Measurements from ENCODE around the gene FBXW7.

Gene FBXW7

DNA sequence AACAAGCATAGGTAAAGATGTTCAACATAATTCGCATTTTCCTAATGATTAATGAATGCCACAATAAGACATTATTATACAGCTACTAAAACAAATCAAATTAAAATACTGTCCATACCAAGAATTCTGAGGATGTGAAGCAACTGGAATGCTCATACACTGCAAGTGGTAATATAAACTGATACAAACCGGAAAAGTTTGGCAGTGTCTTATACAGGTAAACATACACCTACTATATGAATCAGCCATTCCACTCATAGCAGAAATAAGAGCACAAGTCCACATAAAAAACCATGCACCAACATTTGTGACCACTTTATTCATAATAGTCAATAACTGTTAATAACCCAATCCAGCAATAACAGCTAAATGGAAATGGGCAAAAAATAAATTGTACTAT lies 79.3 kb downstream of the FBXW7 start:
- H3K27ac ChIP-seq (ENCODE audit: low read depth, low read length), result no peak overlapping the region
- H3K4me1 ChIP-seq (ENCODE audit: control insufficient read depth, insufficient read depth, low read length, unreplicated experiment), result peaks cover 18% of the 10 kb centered on the region
- H3K27me3 ChIP-seq (ENCODE audit: insufficient read depth, low read length), result no peaks in the 10 kb centered on the region
- peaks cover 36% of the 10 kb centered on the region for H3K79me2 ChIP-seq (ENCODE audit: control insufficient read depth, insufficient read depth, low read length, unreplicated experiment)
- no peaks in the 10 kb centered on the region for H3K36me3 ChIP-seq (ENCODE audit: insufficient read depth, low read length)
- H3K4me3 ChIP-seq (ENCODE audit: low read depth, low read length), result no peak overlapping the region
- no peak overlapping the region for H2AFZ ChIP-seq (ENCODE audit: low read length, unreplicated experiment)

DNA sequence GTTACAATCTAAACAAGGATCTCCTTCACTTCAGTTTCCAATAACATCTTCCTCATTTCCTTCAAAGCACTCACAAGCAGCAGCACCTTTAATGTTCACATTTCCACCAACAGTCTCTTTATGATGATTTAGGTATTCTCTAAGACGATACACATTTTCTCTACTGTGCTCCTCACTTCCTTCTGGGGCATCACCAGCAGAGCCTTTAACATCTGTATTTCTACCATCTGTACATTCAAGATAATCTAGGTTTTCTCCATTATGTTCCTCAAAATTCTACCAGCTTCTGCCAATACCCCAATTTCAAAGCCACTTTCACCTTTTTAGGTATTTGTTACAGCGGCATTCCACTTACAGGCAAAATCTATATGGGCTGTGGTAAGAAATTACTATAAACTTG lies 80.6 kb downstream of the FBXW7 start:
- Histone ChIP-seq H3K79me2 (ENCODE audit: control insufficient read depth, insufficient read depth, low read length, unreplicated experiment) (peaks cover 37% of the 10 kb centered on the region), H3K4me1 (ENCODE audit: control insufficient read depth, insufficient read depth, low read length, unreplicated experiment) (peaks cover 11% of the 10 kb centered on the region)

GRCh38 chr4:152454398-152455011 lies 81.4 kb downstream of the FBXW7 start:
- Histone ChIP-seq H3K4me3 (ENCODE audit: low read depth, low read length) (no peak overlapping the region), H3K79me2 (ENCODE audit: control insufficient read depth, insufficient read depth, low read length, unreplicated experiment) (peaks cover 36% of the 10 kb centered on the region), H3K4me1 (ENCODE audit: control insufficient read depth, insufficient read depth, low read length, unreplicated experiment) (peaks cover 11% of the 10 kb centered on the region), H2AFZ (ENCODE audit: low read length, unreplicated experiment) (no peak overlapping the region), H3K27ac (ENCODE audit: low read depth, low read length) (no peak overlapping the region), H3K27me3 (ENCODE audit: insufficient read depth, low read length) (no peaks in the 10 kb centered on the region), H3K36me3 (ENCODE audit: insufficient read depth, low read length) (no peaks in the 10 kb centered on the region)

More for the DNA sequence above, 80.6 kb downstream of the FBXW7 start:
- no peak overlapping the region for H3K4me3 ChIP-seq (ENCODE audit: low read depth, low read length)
- H3K27ac ChIP-seq (ENCODE audit: low read depth, low read length), result no peak overlapping the region
- H2AFZ ChIP-seq (ENCODE audit: low read length, unreplicated experiment), result no peak overlapping the region
- H3K36me3 ChIP-seq (ENCODE audit: insufficient read depth, low read length), result no peaks in the 10 kb centered on the region
- H3K27me3 ChIP-seq (ENCODE audit: insufficient read depth, low read length), result no peaks in the 10 kb centered on the region

DNA sequence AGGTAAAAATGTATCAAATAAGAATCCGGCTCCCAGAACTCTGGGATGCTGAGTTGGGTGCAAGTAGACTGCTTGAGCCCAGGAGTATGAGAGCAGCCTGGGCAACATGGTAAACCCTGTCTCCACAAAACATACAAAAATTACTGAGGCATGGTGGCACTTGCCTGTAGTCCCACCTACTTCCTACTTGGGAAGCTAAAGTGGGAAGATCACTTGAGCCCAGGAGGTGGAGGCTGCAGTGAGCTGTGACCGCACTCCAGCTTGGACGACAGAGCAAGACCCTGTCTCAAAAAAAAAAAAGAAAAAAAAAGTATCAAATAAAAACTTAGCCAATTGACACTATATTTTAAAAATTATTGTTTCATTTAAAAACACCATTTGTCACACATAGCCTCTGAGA lies 84.4 kb downstream of the FBXW7 start:
- Histone ChIP-seq H3K4me3 (ENCODE audit: low read depth, low read length) (no peak overlapping the region), H3K4me1 (ENCODE audit: control insufficient read depth, insufficient read depth, low read length, unreplicated experiment) (no peaks in the 10 kb centered on the region), H2AFZ (ENCODE audit: low read length, unreplicated experiment) (no peak overlapping the region), H3K79me2 (ENCODE audit: control insufficient read depth, insufficient read depth, low read length, unreplicated experiment) (peaks cover 19% of the 10 kb centered on the region), H3K36me3 (ENCODE audit: insufficient read depth, low read length) (no peaks in the 10 kb centered on the region), H3K27ac (ENCODE audit: low read depth, low read length) (no peak overlapping the region), H3K27me3 (ENCODE audit: insufficient read depth, low read length) (no peaks in the 10 kb centered on the region)

DNA sequence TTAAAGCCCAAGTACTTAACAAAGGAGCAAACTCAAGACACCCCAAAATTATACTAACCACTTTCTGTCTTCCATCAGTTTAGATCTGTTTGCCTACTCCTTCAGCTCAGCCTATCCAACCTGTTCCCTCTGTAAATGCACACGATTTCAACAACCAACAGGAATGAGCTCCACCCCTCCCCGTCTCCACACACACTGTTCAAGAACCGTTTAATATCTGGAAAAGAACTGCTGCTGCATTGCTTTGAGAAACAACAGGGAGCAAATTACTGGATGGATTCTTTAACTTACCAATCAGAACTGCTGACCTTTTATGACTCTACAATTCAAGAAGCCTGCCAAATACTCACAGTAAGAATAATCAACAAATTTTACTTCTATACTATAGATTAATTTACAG lies 87.0 kb downstream of the FBXW7 start:
- Histone ChIP-seq H3K27me3 (ENCODE audit: insufficient read depth, low read length) (no peaks in the 10 kb centered on the region), H3K4me3 (ENCODE audit: low read depth, low read length) (no peak overlapping the region), H3K36me3 (ENCODE audit: insufficient read depth, low read length) (no peaks in the 10 kb centered on the region), H3K79me2 (ENCODE audit: control insufficient read depth, insufficient read depth, low read length, unreplicated experiment) (peaks cover 10% of the 10 kb centered on the region), H3K27ac (ENCODE audit: low read depth, low read length) (no peak overlapping the region), H2AFZ (ENCODE audit: low read length, unreplicated experiment) (no peak overlapping the region), H3K4me1 (ENCODE audit: control insufficient read depth, insufficient read depth, low read length, unreplicated experiment) (no peaks in the 10 kb centered on the region)

- no peaks in the 10 kb centered on the region for H3K27me3 ChIP-seq (ENCODE audit: insufficient read depth, low read length)
- no peaks in the 10 kb centered on the region for H3K4me1 ChIP-seq (ENCODE audit: control insufficient read depth, insufficient read depth, low read length, unreplicated experiment)
- H3K4me3 ChIP-seq (ENCODE audit: low read depth, low read length), result no peak overlapping the region
- no peak overlapping the region for H3K27ac ChIP-seq (ENCODE audit: low read depth, low read length)
- no peak overlapping the region for H2AFZ ChIP-seq (ENCODE audit: low read length, unreplicated experiment)
- peaks cover 7% of the 10 kb centered on the region for H3K79me2 ChIP-seq (ENCODE audit: control insufficient read depth, insufficient read depth, low read length, unreplicated experiment)
- no peaks in the 10 kb centered on the region for H3K36me3 ChIP-seq (ENCODE audit: insufficient read depth, low read length)
These were observed 87.7 kb downstream of the FBXW7 start for GRCh38 chr4:152448038-152448707.

DNA sequence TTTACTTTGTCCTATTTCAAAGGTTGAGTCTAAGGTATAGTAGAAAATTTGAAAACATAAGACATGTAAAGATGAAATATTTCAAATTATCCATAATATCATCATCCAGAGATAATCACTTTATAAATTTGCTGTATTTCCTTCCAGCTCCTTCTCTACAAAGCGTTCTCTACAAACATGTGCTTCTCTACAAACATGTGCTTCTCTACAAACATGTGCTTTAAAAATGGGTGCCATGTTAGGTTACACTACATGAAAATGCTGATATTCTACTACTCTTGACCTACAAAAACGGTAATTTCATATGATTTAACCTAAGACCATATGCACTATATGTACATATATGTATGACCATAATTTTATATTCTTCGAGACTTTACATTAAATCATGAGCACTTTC lies 92.0 kb downstream of the FBXW7 start:
- Histone ChIP-seq H3K79me2 (ENCODE audit: control insufficient read depth, insufficient read depth, low read length, unreplicated experiment) (peaks cover 6% of the 10 kb centered on the region), H3K27me3 (ENCODE audit: insufficient read depth, low read length) (no peaks in the 10 kb centered on the region), H3K36me3 (ENCODE audit: insufficient read depth, low read length) (no peaks in the 10 kb centered on the region), H3K27ac (ENCODE audit: low read depth, low read length) (no peak overlapping the region), H3K4me1 (ENCODE audit: control insufficient read depth, insufficient read depth, low read length, unreplicated experiment) (peaks cover 5% of the 10 kb centered on the region), H3K4me3 (ENCODE audit: low read depth, low read length) (no peak overlapping the region), H2AFZ (ENCODE audit: low read length, unreplicated experiment) (no peak overlapping the region)

- Histone ChIP-seq H3K4me1 (ENCODE audit: control insufficient read depth, insufficient read depth, low read length, unreplicated experiment) (peaks cover 5% of the 10 kb centered on the region), H3K27me3 (ENCODE audit: insufficient read depth, low read length) (no peaks in the 10 kb centered on the region), H3K4me3 (ENCODE audit: low read depth, low read length) (no peak overlapping the region), H3K79me2 (ENCODE audit: control insufficient read depth, insufficient read depth, low read length, unreplicated experiment) (peaks cover 12% of the 10 kb centered on the region), H2AFZ (ENCODE audit: low read length, unreplicated experiment) (no peak overlapping the region), H3K27ac (ENCODE audit: low read depth, low read length) (no peak overlapping the region), H3K36me3 (ENCODE audit: insufficient read depth, low read length) (no peaks in the 10 kb centered on the region)
These were observed 98.3 kb downstream of the FBXW7 start for GRCh38 chr4:152437561-152437960.

GRCh38 chr4:152436384-152436783 lies 99.5 kb downstream of the FBXW7 start:
- H3K36me3 ChIP-seq (ENCODE audit: insufficient read depth, low read length), result no peaks in the 10 kb centered on the region
- no peak overlapping the region for H2AFZ ChIP-seq (ENCODE audit: low read length, unreplicated experiment)
- H3K4me3 ChIP-seq (ENCODE audit: low read depth, low read length), result no peak overlapping the region
- H3K27me3 ChIP-seq (ENCODE audit: insufficient read depth, low read length), result no peaks in the 10 kb centered on the region
- H3K27ac ChIP-seq (ENCODE audit: low read depth, low read length), result no peak overlapping the region
- H3K79me2 ChIP-seq (ENCODE audit: control insufficient read depth, insufficient read depth, low read length, unreplicated experiment), result peaks cover 12% of the 10 kb centered on the region
- peaks cover 5% of the 10 kb centered on the region for H3K4me1 ChIP-seq (ENCODE audit: control insufficient read depth, insufficient read depth, low read length, unreplicated experiment)

DNA sequence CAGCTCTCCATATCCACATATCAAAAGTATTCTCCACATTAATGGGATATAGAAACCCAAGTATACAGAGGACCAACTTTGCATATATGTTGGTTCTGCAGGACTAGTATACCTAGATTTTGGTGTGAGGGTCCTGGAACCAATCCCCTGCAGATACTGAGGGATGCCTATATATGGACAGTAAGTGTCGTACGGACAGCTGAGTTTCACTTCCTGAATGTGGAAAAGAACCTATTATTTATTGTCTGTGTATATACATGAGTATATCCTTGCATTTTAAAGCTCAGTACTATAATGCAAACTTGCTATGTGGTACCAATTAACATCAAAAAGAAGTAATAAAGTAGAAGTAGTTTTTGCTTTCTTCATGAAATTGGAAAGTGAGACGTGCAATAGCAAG lies 101.9 kb downstream of the FBXW7 start:
- peaks cover 10% of the 10 kb centered on the region for H3K79me2 ChIP-seq (ENCODE audit: control insufficient read depth, insufficient read depth, low read length, unreplicated experiment)
- H3K36me3 ChIP-seq (ENCODE audit: insufficient read depth, low read length), result no peaks in the 10 kb centered on the region
- H2AFZ ChIP-seq (ENCODE audit: low read length, unreplicated experiment), result no peak overlapping the region
- H3K4me3 ChIP-seq (ENCODE audit: low read depth, low read length), result no peak overlapping the region
- no peaks in the 10 kb centered on the region for H3K27me3 ChIP-seq (ENCODE audit: insufficient read depth, low read length)
- no peaks in the 10 kb centered on the region for H3K4me1 ChIP-seq (ENCODE audit: control insufficient read depth, insufficient read depth, low read length, unreplicated experiment)
- H3K27ac ChIP-seq (ENCODE audit: low read depth, low read length), result no peak overlapping the region

DNA sequence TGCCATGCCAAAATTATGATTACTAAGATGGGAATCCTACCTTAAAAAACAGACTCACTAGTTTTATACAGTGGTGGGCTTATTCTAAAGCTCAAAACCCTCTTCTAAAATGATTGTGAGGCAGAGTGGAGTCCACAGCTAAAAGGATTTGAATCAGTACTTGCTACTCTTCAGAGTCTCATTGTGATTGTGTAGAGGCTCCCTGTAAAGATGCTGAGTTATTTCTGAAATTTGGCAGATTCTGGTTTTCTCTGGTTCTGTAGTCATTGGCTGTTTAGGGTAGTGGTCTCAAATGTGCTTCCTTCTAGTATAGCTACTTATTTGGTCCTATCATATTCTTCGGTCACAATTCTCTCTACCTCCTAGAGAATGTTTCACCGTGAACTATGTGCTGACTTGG lies 104.1 kb downstream of the FBXW7 start:
- Histone ChIP-seq H3K36me3 (ENCODE audit: insufficient read depth, low read length) (no peaks in the 10 kb centered on the region), H3K79me2 (ENCODE audit: control insufficient read depth, insufficient read depth, low read length, unreplicated experiment) (no peaks in the 10 kb centered on the region), H3K4me1 (ENCODE audit: control insufficient read depth, insufficient read depth, low read length, unreplicated experiment) (no peaks in the 10 kb centered on the region), H3K4me3 (ENCODE audit: low read depth, low read length) (no peak overlapping the region), H3K27me3 (ENCODE audit: insufficient read depth, low read length) (no peaks in the 10 kb centered on the region), H3K27ac (ENCODE audit: low read depth, low read length) (no peak overlapping the region), H2AFZ (ENCODE audit: low read length, unreplicated experiment) (no peak overlapping the region)
